Neural cell (in vitro differentiated cells): ENCODE data around the gene CCDC201. TPM values are rescaled to one million over a fixed set of nuclear protein-coding genes. Genes with fewer than 3 reads are reported as not detected.

ENCODE experiments used
- H2AFZ ChIP-seq: fragments of 200-600, 300-800 bp; sonication (generic), shearing (Covaris generic); 2 replicates; pipeline ENCODE4 v1.6.0; 2014; ENCODE audit warnings: low read depth, mild to moderate bottlenecking, antibody characterized with exemption, low read length, moderate library complexity
- H3F3A ChIP-seq: fragments of 200-600 bp; shearing (Covaris generic); 2 replicates; pipeline ENCODE4 v1.6.1; 2016; ENCODE audit warnings: mild to moderate bottlenecking, moderate library complexity, mixed read lengths, antibody characterized with exemption, low read length; ENCODE audit not compliant: insufficient read depth, poor library complexity, severe bottlenecking
- H3K27ac ChIP-seq: fragments of 200-600, 300-800 bp; sonication (generic), shearing (Covaris generic); 2 replicates; pipeline ENCODE4 v1.5.1; 2014; ENCODE audit warnings: mild to moderate bottlenecking, low read length, moderate library complexity
- H3K27me3 ChIP-seq: fragments of 300-800, 200-600 bp; sonication (generic), shearing (Covaris generic); 2 replicates; pipeline ENCODE4 v1.6.0; 2014; ENCODE audit warnings: mild to moderate bottlenecking, low read depth, low read length, moderate library complexity; ENCODE audit not compliant: insufficient read depth
- H3K36me3 ChIP-seq: fragments of 300-800, 200-600 bp; sonication (generic), shearing (Covaris generic); 2 replicates; pipeline ENCODE4 v1.5.1; 2014; ENCODE audit warnings: mild to moderate bottlenecking, antibody characterized with exemption, low read length, moderate library complexity; ENCODE audit not compliant: insufficient read depth
- H3K4me2 ChIP-seq: fragments of 300-800, 200-600 bp; sonication (generic), shearing (Covaris generic); 2 replicates; pipeline ENCODE4 v1.6.0; 2014; ENCODE audit warnings: mild to moderate bottlenecking, low read length
- H3K4me3 ChIP-seq: fragments of 300-800, 200-600 bp; sonication (generic), shearing (Covaris generic); 2 replicates; pipeline ENCODE4 v1.5.1; 2014; ENCODE audit warnings: mild to moderate bottlenecking, low read length, moderate library complexity
- H3K79me2 ChIP-seq: fragments of 200-600 bp; shearing (Covaris generic); replicated peaks from 2 replicates; pipeline ENCODE4 v1.6.0; 2014; ENCODE audit warnings: mild to moderate bottlenecking, low read length, moderate library complexity; ENCODE audit not compliant: insufficient read depth
- H3K9ac ChIP-seq: fragments of 300-800, 200-600 bp; sonication (generic), shearing (Covaris generic); 2 replicates; pipeline ENCODE4 v1.6.1; 2016; ENCODE audit warnings: mild to moderate bottlenecking, low read length, mixed read lengths
- H3K9me2 ChIP-seq: fragments of 200-600 bp; shearing (Covaris generic); 2 replicates; pipeline ENCODE4 v1.6.1; 2016; ENCODE audit warnings: mild to moderate bottlenecking, low read length, mixed read lengths; ENCODE audit not compliant: insufficient read depth
- H3K9me3 ChIP-seq: fragments of 200-600, 300-800 bp; sonication (generic), shearing (Covaris generic); 2 replicates; pipeline ENCODE4 v1.6.1; 2016; ENCODE audit warnings: mild to moderate bottlenecking, mixed run types, low read length, moderate library complexity, mixed read lengths
- H4K20me1 ChIP-seq: fragments of 200-600 bp; shearing (Covaris generic); 2 replicates; pipeline ENCODE4 v1.6.1; 2016; ENCODE audit warnings: mild to moderate bottlenecking, mixed run types; ENCODE audit not compliant: insufficient read depth
- EP300 ChIP-seq: fragments of 450-650 bp; conservative IDR thresholded peaks from 2 replicates; pipeline ENCODE4 v1.6.1; 2014; ENCODE audit warnings: antibody characterized with exemption, mild to moderate bottlenecking, moderate library complexity; ENCODE audit not compliant: poor library complexity, severe bottlenecking
- EZH2 ChIP-seq: fragments of 200-600, 300-800 bp; shearing (Covaris generic), sonication (generic); IDR thresholded peaks from 2 replicates; pipeline ENCODE4 v1.6.1; 2014; ENCODE audit warnings: antibody characterized with exemption, low read length, borderline replicate concordance, mild to moderate bottlenecking; ENCODE audit not compliant: insufficient read depth, poor library complexity, severe bottlenecking
- MXI1 ChIP-seq: fragments of 450-650 bp; conservative IDR thresholded peaks from 2 replicates; pipeline ENCODE4 v1.6.1; 2014; ENCODE audit warnings: antibody characterized with exemption, mild to moderate bottlenecking; ENCODE audit not compliant: poor library complexity, severe bottlenecking
- POLR2AphosphoS5 ChIP-seq: IDR thresholded peaks from 2 replicates; pipeline ENCODE4 v1.6.1; 2012
- RAD21 ChIP-seq: fragments of 450-650 bp; conservative IDR thresholded peaks from 2 replicates; pipeline ENCODE4 v1.6.1; 2014; ENCODE audit warnings: antibody characterized with exemption, mild to moderate bottlenecking, moderate library complexity
- REST ChIP-seq: IDR thresholded peaks from 2 replicates; pipeline ENCODE4 v1.6.1; 2012; ENCODE audit warnings: borderline replicate concordance
- SMC3 ChIP-seq: fragments of 450-650 bp; conservative IDR thresholded peaks from 2 replicates; pipeline ENCODE4 v1.6.1; 2014; ENCODE audit warnings: antibody characterized with exemption, mild to moderate bottlenecking, moderate library complexity; ENCODE audit not compliant: poor library complexity
- TAF1 ChIP-seq: IDR thresholded peaks from 2 replicates; pipeline ENCODE4 v1.6.1; 2012; ENCODE audit warnings: low read depth
- polyA plus RNA-seq: library from polyadenylated mRNA; depleted of rRNA; stranded (reverse); fragments of >200 nt; gene quantifications from 2 replicates; pipeline ENCODE4 v1.2.3, GENCODE V29; 2014
- TF ChIP-seq, protein P1 (sequence below): fragments of 450-650 bp; IDR thresholded peaks from 2 replicates; pipeline ENCODE4 v1.5.1; 2014; ENCODE audit warnings: antibody characterized with exemption, mild to moderate bottlenecking, moderate library complexity; ENCODE audit not compliant: poor library complexity, severe bottlenecking

CCDC201 gene
- polyA plus RNA-seq, 1 donor from 2014 or later: not detected

- Histone ChIP-seq H4K20me1 (no peaks in the 10 kb centered on the region), H3K9me3 (no peaks in the 10 kb centered on the region), H3K27me3 (peaks cover 14% of the 10 kb centered on the region), H3K4me2 (no peak overlapping the region), H3K4me3 (no peak overlapping the region), H3K27ac (no peak overlapping the region), H3K9me2 (no peaks in the 10 kb centered on the region), H3K36me3 (no peaks in the 10 kb centered on the region), H3F3A (no peaks in the 10 kb centered on the region), H3K79me2 (no peaks in the 10 kb centered on the region), H3K9ac (no peak overlapping the region), H2AFZ (no peak overlapping the region)
- TF ChIP-seq SMC3 (no peak), EP300 (no peak), REST (no peak), EZH2 (no peak), MXI1 (no peak), POLR2AphosphoS5 (no peak), TAF1 (no peak), RAD21 (no peak)
- TF ChIP-seq, protein P1, sequence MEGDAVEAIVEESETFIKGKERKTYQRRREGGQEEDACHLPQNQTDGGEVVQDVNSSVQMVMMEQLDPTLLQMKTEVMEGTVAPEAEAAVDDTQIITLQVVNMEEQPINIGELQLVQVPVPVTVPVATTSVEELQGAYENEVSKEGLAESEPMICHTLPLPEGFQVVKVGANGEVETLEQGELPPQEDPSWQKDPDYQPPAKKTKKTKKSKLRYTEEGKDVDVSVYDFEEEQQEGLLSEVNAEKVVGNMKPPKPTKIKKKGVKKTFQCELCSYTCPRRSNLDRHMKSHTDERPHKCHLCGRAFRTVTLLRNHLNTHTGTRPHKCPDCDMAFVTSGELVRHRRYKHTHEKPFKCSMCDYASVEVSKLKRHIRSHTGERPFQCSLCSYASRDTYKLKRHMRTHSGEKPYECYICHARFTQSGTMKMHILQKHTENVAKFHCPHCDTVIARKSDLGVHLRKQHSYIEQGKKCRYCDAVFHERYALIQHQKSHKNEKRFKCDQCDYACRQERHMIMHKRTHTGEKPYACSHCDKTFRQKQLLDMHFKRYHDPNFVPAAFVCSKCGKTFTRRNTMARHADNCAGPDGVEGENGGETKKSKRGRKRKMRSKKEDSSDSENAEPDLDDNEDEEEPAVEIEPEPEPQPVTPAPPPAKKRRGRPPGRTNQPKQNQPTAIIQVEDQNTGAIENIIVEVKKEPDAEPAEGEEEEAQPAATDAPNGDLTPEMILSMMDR: no peak
Measured at GRCh38 chr7:45893374-45893995, 20.6 kb upstream of the CCDC201 start.

DNA sequence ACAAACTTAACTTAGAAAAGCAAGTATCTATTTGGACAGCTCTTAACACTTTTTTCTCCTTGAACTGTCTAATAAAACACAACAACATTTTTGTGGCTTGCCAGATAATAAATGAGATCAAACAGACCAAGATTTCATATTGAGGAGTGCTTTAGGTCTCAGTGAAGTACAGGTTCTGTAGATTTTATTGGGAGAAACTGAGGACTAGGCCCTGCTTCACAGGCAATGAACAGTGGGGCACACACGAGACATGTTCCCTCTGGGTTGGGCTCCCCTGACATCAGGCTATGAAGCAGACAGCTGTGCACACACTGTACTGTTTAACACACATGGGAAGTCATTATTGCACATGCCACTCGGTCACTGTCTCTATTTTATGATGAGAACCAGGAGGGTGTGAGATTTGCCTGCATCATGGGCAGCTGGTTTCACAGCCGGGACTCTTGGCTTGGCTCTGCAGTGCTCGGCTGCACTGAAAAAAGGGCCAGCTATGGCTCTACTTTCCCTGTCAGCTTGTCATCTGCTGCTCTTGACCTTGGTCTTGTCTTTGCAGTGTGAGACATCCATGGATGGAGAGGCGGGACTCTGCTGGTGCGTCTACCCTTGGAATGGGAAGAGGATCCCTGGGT is 19.6 kb upstream of the CCDC201 start:
- Histone ChIP-seq H3K36me3 (no peaks in the 10 kb centered on the region), H4K20me1 (no peaks in the 10 kb centered on the region), H3K4me2 (no peak overlapping the region), H3K9me2 (no peaks in the 10 kb centered on the region), H3F3A (no peaks in the 10 kb centered on the region), H3K4me3 (no peak overlapping the region), H2AFZ (no peak overlapping the region), H3K9me3 (no peaks in the 10 kb centered on the region), H3K27ac (no peak overlapping the region), H3K27me3 (peaks cover 24% of the 10 kb centered on the region), H3K9ac (no peak overlapping the region), H3K79me2 (no peaks in the 10 kb centered on the region)
- TF ChIP-seq MXI1 (no peak), SMC3 (no peak), EP300 (no peak), TAF1 (no peak), RAD21 (no peak), POLR2AphosphoS5 (no peak)
